ENCODE results near the gene KANK4. TPM values are rescaled to one million over a fixed set of nuclear protein-coding genes. Genes with fewer than 3 reads are reported as not detected.

Gene KANK4
- total RNA-seq (2022) (18.9 and 21.5 TPM in 2 replicates), Bru-seq, nascent RNA (percentile 81 among the genes with signal in this experiment), BruChase-seq, experiment 1, labeled RNA remaining after a 2-hour chase (percentile 73 among the genes with signal in this experiment), BruChase-seq, experiment 2, labeled RNA remaining after a 6-hour chase (percentile 74 among the genes with signal in this experiment)
- long read RNA-seq, full-length matches to known transcripts, result 18 of 34 reads
- long read RNA-seq, partial matches to known transcripts, result 7 of 34 reads
- long read RNA-seq, other reads (novel, unspliced or antisense), result 9 of 34 reads

DNA sequence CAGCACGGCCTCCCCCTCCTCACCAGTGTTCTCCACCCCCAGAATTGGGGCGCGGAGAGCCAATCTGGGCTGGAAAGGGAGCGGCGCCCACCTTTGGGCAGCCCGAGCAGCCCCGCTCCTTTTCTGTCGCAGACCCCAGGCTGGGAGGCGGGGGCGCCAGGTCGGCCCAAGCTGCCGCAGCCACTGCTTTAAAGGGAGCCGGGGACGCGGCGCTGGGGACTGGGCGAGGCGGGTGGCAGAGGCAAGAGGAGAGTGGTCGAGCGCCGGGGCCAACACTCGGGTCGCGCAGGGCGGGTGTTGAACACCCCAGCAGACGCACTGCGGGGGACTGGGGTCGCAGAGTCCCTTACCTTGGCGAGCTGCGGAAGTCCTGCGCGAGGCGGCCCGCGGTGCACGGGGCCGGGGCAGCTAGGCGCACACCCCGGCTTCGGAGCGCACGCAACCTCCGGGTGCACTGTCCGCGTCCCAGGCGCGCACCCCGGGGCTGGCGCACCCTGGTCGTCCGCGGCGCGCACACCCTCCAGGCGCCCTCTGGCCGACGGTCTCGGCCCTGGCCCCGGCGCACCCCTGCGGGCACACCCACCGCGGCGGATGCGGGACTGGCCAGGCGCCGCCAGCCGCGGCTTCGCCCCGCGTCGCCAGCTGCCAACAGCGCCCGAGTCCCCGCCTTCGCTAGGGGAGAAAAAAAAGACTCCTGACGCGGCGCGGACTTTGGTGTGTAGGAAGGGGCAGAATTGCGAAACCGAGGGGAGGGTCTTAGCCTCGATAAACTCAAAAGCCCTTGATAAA lies at the start of gene KANK4:
TSS of gene KANK4 (minus strand) at position 679 of the 789 bp plus-strand sequence. CDS start 37,870 bp downstream, outside the sequence.
- H3K4me1 ChIP-seq, result peaks cover 3% of the 10 kb centered on the region; the same call in 1 of the 2 replicates
- H3K9me3 ChIP-seq, result no peaks in the 10 kb centered on the region
- Mint-ChIP-seq H3K9me3 (ENCODE audit: unreplicated experiment) (no peaks in the 10 kb centered on the region), H3K4me1 (ENCODE audit: low read depth, unreplicated experiment) (peaks cover 10% of the 10 kb centered on the region), H3K27me3 (ENCODE audit: insufficient read depth, unreplicated experiment) (no peaks in the 10 kb centered on the region), H3K36me3 (ENCODE audit: insufficient read depth, unreplicated experiment) (no peaks in the 10 kb centered on the region), H3K27ac (ENCODE audit: unreplicated experiment) (peak within 1 kb of the TSS; percentile 85), H3K4me3 (ENCODE audit: unreplicated experiment) (peak within 1 kb of the TSS; percentile 81)
- no peaks in the 10 kb centered on the region for H3K27me3 ChIP-seq (replicated peaks; ENCODE audit: control insufficient read depth, insufficient read depth, low read length)
- ChIA-PET CTCF (interaction anchor here (0.6 to 0.8 kb wide), 3 partner anchors 25 to 183 kb away, joined by 3 read pairs; no protein-coding TSS in a partner anchor), POLR2A (no interaction called here)
- no TSS peak for BruUV-seq (replicated peaks)
- peak within 1 kb of the TSS; percentile 85 for H3K4me3 ChIP-seq (ENCODE audit: low read depth, low read length)
- H3K36me3 ChIP-seq (ENCODE audit: control insufficient read depth, insufficient read depth, low read length), result no peaks in the 10 kb centered on the region
- DNase-seq, result peak; percentile 70 to 75
- intact Hi-C loops (cut with micrococcal nuclease; ENCODE audit: unreplicated experiment), result loop anchor here (2.0 kb wide), 1 partner anchor 68 kb away; no protein-coding TSS in a partner anchor
- TF ChIP-seq, protein P1, sequence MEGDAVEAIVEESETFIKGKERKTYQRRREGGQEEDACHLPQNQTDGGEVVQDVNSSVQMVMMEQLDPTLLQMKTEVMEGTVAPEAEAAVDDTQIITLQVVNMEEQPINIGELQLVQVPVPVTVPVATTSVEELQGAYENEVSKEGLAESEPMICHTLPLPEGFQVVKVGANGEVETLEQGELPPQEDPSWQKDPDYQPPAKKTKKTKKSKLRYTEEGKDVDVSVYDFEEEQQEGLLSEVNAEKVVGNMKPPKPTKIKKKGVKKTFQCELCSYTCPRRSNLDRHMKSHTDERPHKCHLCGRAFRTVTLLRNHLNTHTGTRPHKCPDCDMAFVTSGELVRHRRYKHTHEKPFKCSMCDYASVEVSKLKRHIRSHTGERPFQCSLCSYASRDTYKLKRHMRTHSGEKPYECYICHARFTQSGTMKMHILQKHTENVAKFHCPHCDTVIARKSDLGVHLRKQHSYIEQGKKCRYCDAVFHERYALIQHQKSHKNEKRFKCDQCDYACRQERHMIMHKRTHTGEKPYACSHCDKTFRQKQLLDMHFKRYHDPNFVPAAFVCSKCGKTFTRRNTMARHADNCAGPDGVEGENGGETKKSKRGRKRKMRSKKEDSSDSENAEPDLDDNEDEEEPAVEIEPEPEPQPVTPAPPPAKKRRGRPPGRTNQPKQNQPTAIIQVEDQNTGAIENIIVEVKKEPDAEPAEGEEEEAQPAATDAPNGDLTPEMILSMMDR (IDR thresholded peaks at IDR 0.05; ENCODE audit: insufficient read depth in 1 of 2, low read depth in 1 of 2, low read length in 1 of 2, severe bottlenecking in 1 of 2, unreplicated experiment in 1 of 2), result no peak

DNA sequence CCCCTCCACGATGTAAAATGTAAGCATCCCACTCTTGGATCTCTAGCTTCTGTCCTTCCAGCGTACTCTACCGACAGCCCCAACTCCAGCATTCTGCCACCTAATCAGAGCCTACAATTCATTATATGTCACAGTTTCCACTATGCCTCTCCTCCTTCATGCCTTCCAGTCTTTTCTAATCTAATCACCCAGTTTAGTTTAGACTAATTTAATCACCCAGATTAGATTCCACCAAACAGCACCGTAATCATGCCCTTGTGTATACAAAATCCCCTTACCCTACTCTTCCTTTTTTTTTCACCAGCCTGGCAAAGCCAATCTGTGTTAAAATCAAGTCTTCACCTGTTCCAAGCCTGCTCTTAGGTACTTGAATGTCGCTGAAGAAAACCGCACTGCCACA lies 49.8 kb upstream of the KANK4 start:
- Mint-ChIP-seq H3K27me3 (ENCODE audit: insufficient read depth, unreplicated experiment) (no peaks in the 10 kb centered on the region), H3K4me3 (ENCODE audit: unreplicated experiment) (no peak overlapping the region), H3K9me3 (ENCODE audit: unreplicated experiment) (peaks cover 9% of the 10 kb centered on the region), H3K36me3 (ENCODE audit: insufficient read depth, unreplicated experiment) (no peaks in the 10 kb centered on the region), H3K27ac (ENCODE audit: unreplicated experiment) (no peak overlapping the region), H3K4me1 (ENCODE audit: low read depth, unreplicated experiment) (no peaks in the 10 kb centered on the region)
- Histone ChIP-seq H3K36me3 (ENCODE audit: control insufficient read depth, insufficient read depth, low read length) (no peaks in the 10 kb centered on the region), H3K4me3 (ENCODE audit: low read depth, low read length) (no peak overlapping the region), H3K4me1 (no peaks in the 10 kb centered on the region), H3K9me3 (no peaks in the 10 kb centered on the region; the same call in 1 of the 2 replicates), H3K27me3 (replicated peaks; ENCODE audit: control insufficient read depth, insufficient read depth, low read length) (no peaks in the 10 kb centered on the region)
- no peak for DNase-seq
- BruUV-seq (replicated peaks), result no TSS peak
- ChIA-PET CTCF (no interaction called here), POLR2A (interaction anchor here (0.6 kb wide), 1 partner anchor 36 kb away, joined by 5 read pairs; no protein-coding TSS in a partner anchor)
- TF ChIP-seq, protein P1 (IDR thresholded peaks at IDR 0.05; ENCODE audit: insufficient read depth in 1 of 2, low read depth in 1 of 2, low read length in 1 of 2, severe bottlenecking in 1 of 2, unreplicated experiment in 1 of 2), result no peak
- intact Hi-C loops (cut with micrococcal nuclease; ENCODE audit: unreplicated experiment), result no loop called here

DNA sequence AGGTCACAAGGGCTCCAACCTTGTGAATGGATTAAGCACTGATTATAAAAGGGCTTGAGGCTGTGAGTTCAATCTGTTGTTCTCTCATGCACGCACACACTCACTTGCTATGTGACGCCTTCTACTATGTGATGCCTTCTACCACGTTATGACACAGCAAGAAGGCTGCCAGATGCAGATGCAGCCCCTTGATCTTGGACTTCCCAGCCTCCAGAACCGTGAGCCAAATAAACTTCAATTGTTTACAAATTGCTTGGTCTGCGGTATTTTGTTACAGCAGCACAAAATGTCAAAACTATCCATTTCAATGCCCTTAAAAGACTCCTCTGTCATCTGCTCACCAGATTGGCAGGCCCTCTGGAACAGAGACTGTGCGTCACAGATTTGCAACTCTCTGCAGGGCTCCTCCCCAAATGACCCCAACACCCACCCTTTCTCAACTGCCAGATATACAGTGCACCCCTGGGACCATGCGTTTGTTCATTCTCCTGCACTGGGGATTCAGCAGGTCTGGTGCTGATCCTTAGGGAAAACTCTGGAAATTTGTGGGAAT lies 47.8 kb upstream of the KANK4 start:
- no peaks in the 10 kb centered on the region for H3K27me3 Mint-ChIP-seq (ENCODE audit: insufficient read depth, unreplicated experiment)

More for the DNA sequence above, 47.8 kb upstream of the KANK4 start:
- Mint-ChIP-seq H3K27ac (ENCODE audit: unreplicated experiment) (no peak overlapping the region), H3K9me3 (ENCODE audit: unreplicated experiment) (peaks cover 9% of the 10 kb centered on the region), H3K4me3 (ENCODE audit: unreplicated experiment) (no peak overlapping the region), H3K4me1 (ENCODE audit: low read depth, unreplicated experiment) (no peaks in the 10 kb centered on the region), H3K36me3 (ENCODE audit: insufficient read depth, unreplicated experiment) (no peaks in the 10 kb centered on the region)
- ChIA-PET POLR2A (no interaction called here), CTCF (no interaction called here)
- Histone ChIP-seq H3K4me3 (ENCODE audit: low read depth, low read length) (no peak overlapping the region), H3K4me1 (no peaks in the 10 kb centered on the region), H3K36me3 (ENCODE audit: control insufficient read depth, insufficient read depth, low read length) (no peaks in the 10 kb centered on the region), H3K27me3 (replicated peaks; ENCODE audit: control insufficient read depth, insufficient read depth, low read length) (no peaks in the 10 kb centered on the region), H3K9me3 (no peaks in the 10 kb centered on the region; the same call in 1 of the 2 replicates)
- no TSS peak for BruUV-seq (replicated peaks)
- intact Hi-C loops (cut with micrococcal nuclease; ENCODE audit: unreplicated experiment), result no loop called here
- no peak for DNase-seq
- TF ChIP-seq, protein P1 (IDR thresholded peaks at IDR 0.05; ENCODE audit: insufficient read depth in 1 of 2, low read depth in 1 of 2, low read length in 1 of 2, severe bottlenecking in 1 of 2, unreplicated experiment in 1 of 2), result no peak
